HCT116 (cell line): ENCODE measurements around the gene JOSD1. TPM values are rescaled to one million over a fixed set of nuclear protein-coding genes. Genes with fewer than 3 reads are reported as not detected.

Source experiments
- ATAC-seq: fragments of 200-7000 bp; cut with Tn5 transposase; 2 replicates; pipeline ENCODE4 v1.9.1; 2020; ENCODE audit warnings: mild to moderate bottlenecking, moderate library complexity
- BruUV-seq: library from RNA; stranded (reverse); fragments of 400-500 nt; replicated peaks from 2 replicates; lab custom pipeline; 2021; lab: Mats Ljungman, UMichigan
- CTCF ChIA-PET: fragments of 300-600 bp; sonication (Branson Sonifier 250); formaldehyde crosslinking; loops from one replicate; lab custom pipeline; 2021; ENCODE audit warnings: antibody characterized with exemption; lab: Charles Lee
- POLR2A ChIA-PET: fragments of 300-600, 350-600 bp; sonication (Branson Sonifier 250); formaldehyde crosslinking; loops from one replicate; lab custom pipeline; 2021; ENCODE audit warnings: antibody characterized with exemption; lab: Charles Lee
- RAD21 ChIA-PET, 2 experiments: fragments of 300-600 bp; sonication (Branson Sonifier 250); formaldehyde crosslinking; loops; one replicate each; lab custom pipeline; 2023; ENCODE audit warnings: low total read pairs in 2 of 2; ENCODE audit not compliant: uncharacterized antibody in 2 of 2, unreplicated experiment in 2 of 2, low non-redundant PET in 1 of 2; lab: Charles Lee
- DNase-seq: peaks from one replicate; pipeline ENCODE4 v3.0.0-alpha.2; 2010; ENCODE audit warnings: low read depth, low spot score
- H2AFZ ChIP-seq: fragments of 200-600 bp; shearing (Covaris generic), sonication (generic); 2 replicates; pipeline ENCODE4 v1.6.1; 2017; ENCODE audit warnings: low read depth, mixed run types, mixed read lengths, antibody characterized with exemption, low read length; ENCODE audit not compliant: poor library complexity, severe bottlenecking
- H3K27ac ChIP-seq: 2 replicates; pipeline ENCODE4 v1.5.1; 2012; ENCODE audit warnings: low read depth, low read length
- H3K27me3 ChIP-seq: fragments of 200-600 bp; sonication (generic); 2 replicates; pipeline ENCODE4 v1.6.1; 2016; ENCODE audit warnings: mixed run types, low read length, mixed read lengths; ENCODE audit not compliant: insufficient read depth
- H3K36me3 ChIP-seq, 2 experiments: fragments of 200-500 bp in 1 of 2; fragments of 200-600 bp in 1 of 2; sonication (Bioruptor generic) in 1 of 2; sonication (generic) in 1 of 2; 2 replicates each; pipeline versions ENCODE4 v1.5.1 to v1.6.1; 2014 to 2016; ENCODE audit warnings: low read length in 2 of 2, inconsistent platforms in 1 of 2, mixed read lengths in 1 of 2, mixed run types in 1 of 2; ENCODE audit not compliant: insufficient read depth in 2 of 2, control insufficient read depth in 1 of 2
- H3K4me1 ChIP-seq, 2 experiments: fragments of 200-600 bp in 1 of 2; sonication (generic) in 1 of 2; 2 replicates each; pipeline versions ENCODE4 v1.5.1 to v1.6.1; 2012 to 2017; ENCODE audit warnings: low read length in 2 of 2, inconsistent platforms in 1 of 2, mild to moderate bottlenecking in 1 of 2, mixed read lengths in 1 of 2, mixed run types in 1 of 2, moderate library complexity in 1 of 2; ENCODE audit not compliant: insufficient read depth in 2 of 2, control insufficient read depth in 1 of 2
- H3K4me2 ChIP-seq: fragments of 200-600 bp; sonication (generic); 2 replicates; pipeline ENCODE4 v1.6.1; 2017; ENCODE audit warnings: mixed run types, low read length, mixed read lengths
- H3K4me3 ChIP-seq, 2 experiments: fragments of 200-600 bp in 1 of 2; sonication (generic) in 1 of 2; replicated peaks in 1 of 2; 2 replicates each; pipeline ENCODE4 v1.5.1; 2011 to 2016; ENCODE audit warnings: low read length in 2 of 2, control low read depth in 1 of 2, low read depth in 1 of 2, mild to moderate bottlenecking in 1 of 2, mixed read lengths in 1 of 2, mixed run types in 1 of 2
- H3K79me2 ChIP-seq: fragments of 200-600 bp; sonication (generic); 2 replicates; pipeline ENCODE4 v1.6.1; 2017; ENCODE audit warnings: mild to moderate bottlenecking, mixed run types, low read length, moderate library complexity, mixed read lengths; ENCODE audit not compliant: insufficient read depth
- H3K9ac ChIP-seq: fragments of 200-600 bp; sonication (generic); 2 replicates; pipeline ENCODE4 v1.6.1; 2016; ENCODE audit warnings: low read length, mixed read lengths
- H3K9me2 ChIP-seq: fragments of 200-600 bp; sonication (generic), shearing (Covaris generic); 2 replicates; pipeline ENCODE4 v1.6.1; 2017; ENCODE audit warnings: mixed run types, mild to moderate bottlenecking, moderate library complexity; ENCODE audit not compliant: insufficient read depth
- H3K9me3 ChIP-seq, 2 experiments: fragments of 200-500 bp in 1 of 2; fragments of 200-600 bp in 1 of 2; sonication (Bioruptor generic) in 1 of 2; sonication (generic) in 1 of 2; 2 replicates each; pipeline ENCODE4 v1.6.1; 2014 to 2017; ENCODE audit warnings: low read length in 2 of 2, mixed read lengths in 2 of 2, inconsistent platforms in 1 of 2, low read depth in 1 of 2, mild to moderate bottlenecking in 1 of 2, mixed run types in 1 of 2, moderate library complexity in 1 of 2; ENCODE audit not compliant: control insufficient read depth in 1 of 2, insufficient read depth in 1 of 2
- H4K20me1 ChIP-seq: fragments of 200-600 bp; sonication (generic), shearing (Covaris generic); 2 replicates; pipeline ENCODE4 v1.6.1; 2017; ENCODE audit warnings: mixed run types, mild to moderate bottlenecking, moderate library complexity; ENCODE audit not compliant: insufficient read depth
- CEBPB ChIP-seq: IDR thresholded peaks from 2 replicates; pipeline ENCODE4 v1.6.1; 2012; ENCODE audit warnings: low read depth
- CTCF ChIP-seq, 3 experiments: fragments of 200-600 bp in 1 of 3; sonication (generic) in 1 of 3; IDR thresholded peaks in 2 of 3; conservative IDR thresholded peaks in 1 of 3; 2 replicates each; pipeline ENCODE4 v1.5.1; 2012 to 2017; ENCODE audit warnings: low read depth in 2 of 3, low read length in 2 of 3, antibody characterized with exemption in 1 of 3, borderline replicate concordance in 1 of 3, control low read depth in 1 of 3, mild to moderate bottlenecking in 1 of 3, mixed read lengths in 1 of 3, mixed run types in 1 of 3, moderate library complexity in 1 of 3; ENCODE audit not compliant: insufficient read depth in 1 of 3
- EGR1 ChIP-seq: IDR thresholded peaks from 2 replicates; pipeline ENCODE4 v1.6.1; 2012; ENCODE audit warnings: low read depth
- ELF1 ChIP-seq: IDR thresholded peaks from 2 replicates; pipeline ENCODE4 v1.6.1; 2012; ENCODE audit warnings: low read depth, borderline replicate concordance
- EZH2 ChIP-seq: fragments of 200-600 bp; sonication (generic); IDR thresholded peaks from 2 replicates; pipeline ENCODE4 v1.6.1; 2017; ENCODE audit warnings: antibody characterized with exemption, mixed run types
- FOSL1 ChIP-seq: IDR thresholded peaks from 2 replicates; pipeline ENCODE4 v1.6.1; 2012; ENCODE audit warnings: low read depth
- JUND ChIP-seq: IDR thresholded peaks from 2 replicates; pipeline ENCODE4 v1.6.1; 2012
- POLR2AphosphoS5 ChIP-seq: IDR thresholded peaks from 2 replicates; pipeline ENCODE4 v1.6.1; 2011; ENCODE audit warnings: mild to moderate bottlenecking, low read depth, low read length, moderate library complexity
- intact Hi-C: fragments of 100-400 bp; cut with micrococcal nuclease; formaldehyde crosslinking; loops from 2 replicates; pipeline ENCODE4 v1.10.0; 2022
- total RNA-seq: library from RNA; stranded (reverse); gene quantifications from one replicate; pipeline ENCODE4 v1.2.1, GENCODE V29; 2021; ENCODE audit not compliant: unreplicated experiment

The JOSD1 gene
- total RNA-seq, 1 experiment from 2014 or later = 67.3 TPM

GRCh38 chr22:38707346-38707745 is 6.6 kb upstream of the JOSD1 start (continued):
- no peak for TF ChIP-seq CTCF (IDR thresholded peaks at IDR 0.05 in 2 of 3, conservative IDR thresholded peaks at IDR 0.05 in 1 of 3; ENCODE audit: borderline replicate concordance in 1 of 3, insufficient read depth in 1 of 3, low read depth in 2 of 3, low read length in 2 of 3)
- TF ChIP-seq ELF1 = no peak
- TF ChIP-seq FOSL1 = peak; percentile 72
- TF ChIP-seq CEBPB = no peak
- TF ChIP-seq EZH2 = no peak
- no peak for TF ChIP-seq EGR1
- peak; percentile 55; the same call in 1 of the 2 replicates for TF ChIP-seq JUND
- TF ChIP-seq POLR2AphosphoS5 = no peak

GRCh38 chr22:38706901-38707195 is 6.1 kb upstream of the JOSD1 start:
- RAD21 ChIA-PET = no interaction called here
- TF ChIP-seq JUND (no peak), FOSL1 (no peak)
- TF ChIP-seq, all 23 proteins: peak for 0
- H3K9me2 ChIP-seq = no peaks in the 10 kb centered on the region
- ATAC-seq (no peak), DNase-seq (no peak)
- peak overlapping the region; percentile 93 for H3K9ac ChIP-seq
- ChIA-PET CTCF (interaction anchor here (0.8 to 1.8 kb wide), 2 partner anchors 18 to 415 kb away, joined by 3 to 4 read pairs; no protein-coding TSS in a partner anchor), POLR2A (interaction anchor here (1.7 to 1.9 kb wide), 2 partner anchors 10 to 11 kb away, joined by 5 to 14 read pairs; no protein-coding TSS in a partner anchor)
- peak overlapping the region; percentile 84; the same call in 1 of the 2 replicates for H3K27ac ChIP-seq
- BruUV-seq = no TSS peak
- no peak overlapping the region for H2AFZ ChIP-seq
- H3K4me1 ChIP-seq = peaks cover 16 to 38% of the 10 kb centered on the region in 2 experiments
- intact Hi-C loops = no loop called here
- H3K9me3 ChIP-seq = no peaks in the 10 kb centered on the region
- H4K20me1 ChIP-seq = no peaks in the 10 kb centered on the region
- peaks cover 59% of the 10 kb centered on the region for H3K79me2 ChIP-seq
- H3K27me3 ChIP-seq = no peaks in the 10 kb centered on the region
- H3K36me3 ChIP-seq = peaks cover 0 to 10% of the 10 kb centered on the region in 2 experiments; a peak in 2 of 4 replicates
- peak overlapping the region; percentile 85 to 91 for H3K4me3 ChIP-seq
- H3K4me2 ChIP-seq = peak overlapping the region; percentile 88
